ENCODE data around the gene DCAF5.
"Not testable (repeated sequence)": the region's sequence is repeated elsewhere in the genome, so short reads cannot be mapped to it uniquely, and the experiment has no call there.

Gene DCAF5

GRCh38 chr14:69039288-69039628, 113.7 kb downstream of the DCAF5 start:
- H3K4me1 Mint-ChIP-seq (ENCODE audit: low read depth): no peaks in the 10 kb centered on the region
- no peak overlapping the region for H3K27ac Mint-ChIP-seq
- no peaks in the 10 kb centered on the region for H3K9me3 Mint-ChIP-seq
- no peaks in the 10 kb centered on the region for H3K36me3 Mint-ChIP-seq (ENCODE audit: low read depth)
- no peak overlapping the region for H3K4me3 Mint-ChIP-seq
- peaks cover 41% of the 10 kb centered on the region for H3K27me3 Mint-ChIP-seq

GRCh38 chr14:69038455-69039287, 114.2 kb downstream of the DCAF5 start:
- Mint-ChIP-seq H3K4me3 (no peak overlapping the region), H3K9me3 (no peaks in the 10 kb centered on the region), H3K27ac (no peak overlapping the region), H3K4me1 (ENCODE audit: low read depth) (no peaks in the 10 kb centered on the region), H3K27me3 (peaks cover 41% of the 10 kb centered on the region), H3K36me3 (ENCODE audit: low read depth) (no peaks in the 10 kb centered on the region)

- Mint-ChIP-seq H3K9me3 (no peaks in the 10 kb centered on the region), H3K4me1 (ENCODE audit: low read depth) (no peaks in the 10 kb centered on the region), H3K36me3 (ENCODE audit: low read depth) (no peaks in the 10 kb centered on the region), H3K27ac (no peak overlapping the region), H3K27me3 (peaks cover 40% of the 10 kb centered on the region), H3K4me3 (no peak overlapping the region)
Measured at GRCh38 chr14:69037790-69038454, 115.0 kb downstream of the DCAF5 start.

- Mint-ChIP-seq H3K4me3 (no peak overlapping the region), H3K27me3 (peaks cover 30% of the 10 kb centered on the region), H3K27ac (no peak overlapping the region), H3K4me1 (ENCODE audit: low read depth) (no peaks in the 10 kb centered on the region), H3K9me3 (no peaks in the 10 kb centered on the region), H3K36me3 (ENCODE audit: low read depth) (no peaks in the 10 kb centered on the region)
Measured at GRCh38 chr14:69036757-69037506, 116.0 kb downstream of the DCAF5 start.

GRCh38 chr14:69034612-69035262, 118.2 kb downstream of the DCAF5 start:
- Mint-ChIP-seq H3K4me3 (no peak overlapping the region), H3K9me3 (no peaks in the 10 kb centered on the region), H3K27ac (no peak overlapping the region), H3K27me3 (peaks cover 28% of the 10 kb centered on the region), H3K4me1 (ENCODE audit: low read depth) (no peaks in the 10 kb centered on the region), H3K36me3 (ENCODE audit: low read depth) (no peaks in the 10 kb centered on the region)

- Mint-ChIP-seq H3K9me3 (no peaks in the 10 kb centered on the region), H3K27ac (no peak overlapping the region), H3K36me3 (ENCODE audit: low read depth) (no peaks in the 10 kb centered on the region), H3K4me3 (no peak overlapping the region), H3K27me3 (no peaks in the 10 kb centered on the region), H3K4me1 (ENCODE audit: low read depth) (no peaks in the 10 kb centered on the region)
Measured at GRCh38 chr14:69027242-69027913, 125.5 kb downstream of the DCAF5 start.

GRCh38 chr14:69023035-69023434, 129.9 kb downstream of the DCAF5 start:
- no peaks in the 10 kb centered on the region for H3K9me3 Mint-ChIP-seq
- H3K36me3 Mint-ChIP-seq (ENCODE audit: low read depth): no peaks in the 10 kb centered on the region
- no peak overlapping the region for H3K27ac Mint-ChIP-seq
- H3K27me3 Mint-ChIP-seq: no peaks in the 10 kb centered on the region
- no peaks in the 10 kb centered on the region for H3K4me1 Mint-ChIP-seq (ENCODE audit: low read depth)
- no peak overlapping the region for H3K4me3 Mint-ChIP-seq

GRCh38 chr14:69022093-69022492, 130.8 kb downstream of the DCAF5 start:
- H3K27ac Mint-ChIP-seq: not testable (repeated sequence)

GRCh38 chr14:69017706-69018105, 135.2 kb downstream of the DCAF5 start:
- no peak overlapping the region for H3K27ac Mint-ChIP-seq
- H3K27me3 Mint-ChIP-seq: no peaks in the 10 kb centered on the region
- H3K4me1 Mint-ChIP-seq (ENCODE audit: low read depth): no peaks in the 10 kb centered on the region
- no peak overlapping the region for H3K4me3 Mint-ChIP-seq
- H3K36me3 Mint-ChIP-seq (ENCODE audit: low read depth): no peaks in the 10 kb centered on the region
- no peaks in the 10 kb centered on the region for H3K9me3 Mint-ChIP-seq

More at GRCh38 chr14:69022093-69022492, 130.8 kb downstream of the DCAF5 start:
- H3K27me3 Mint-ChIP-seq; H3K4me1 Mint-ChIP-seq (ENCODE audit: low read depth); H3K36me3 Mint-ChIP-seq (ENCODE audit: low read depth); H3K4me3 Mint-ChIP-seq; H3K9me3 Mint-ChIP-seq: not testable (repeated sequence)

- Mint-ChIP-seq H3K27ac (no peak overlapping the region), H3K4me3 (no peak overlapping the region)
Measured at GRCh38 chr14:69014829-69015259, 138.1 kb downstream of the DCAF5 start.

GRCh38 chr14:69013943-69014782, 138.8 kb downstream of the DCAF5 start:
- Mint-ChIP-seq H3K4me3 (no peak overlapping the region), H3K4me1 (ENCODE audit: low read depth) (peaks cover 8% of the 10 kb centered on the region), H3K27me3 (no peaks in the 10 kb centered on the region), H3K9me3 (no peaks in the 10 kb centered on the region), H3K36me3 (ENCODE audit: low read depth) (no peaks in the 10 kb centered on the region), H3K27ac (no peak overlapping the region)

More at GRCh38 chr14:69014829-69015259, 138.1 kb downstream of the DCAF5 start:
- Mint-ChIP-seq H3K4me1 (ENCODE audit: low read depth) (peaks cover 7% of the 10 kb centered on the region), H3K36me3 (ENCODE audit: low read depth) (no peaks in the 10 kb centered on the region), H3K9me3 (no peaks in the 10 kb centered on the region), H3K27me3 (no peaks in the 10 kb centered on the region)

- Mint-ChIP-seq H3K36me3 (ENCODE audit: low read depth) (no peaks in the 10 kb centered on the region), H3K9me3 (no peaks in the 10 kb centered on the region), H3K27ac (no peak overlapping the region), H3K27me3 (no peaks in the 10 kb centered on the region), H3K4me1 (ENCODE audit: low read depth) (peaks cover 8% of the 10 kb centered on the region), H3K4me3 (no peak overlapping the region)
Measured at GRCh38 chr14:69012256-69012953, 140.5 kb downstream of the DCAF5 start.

- H3K27ac Mint-ChIP-seq: no peak overlapping the region
- H3K36me3 Mint-ChIP-seq (ENCODE audit: low read depth): no peaks in the 10 kb centered on the region
- H3K4me3 Mint-ChIP-seq: no peak overlapping the region
- no peaks in the 10 kb centered on the region for H3K9me3 Mint-ChIP-seq
- peaks cover 10% of the 10 kb centered on the region for H3K4me1 Mint-ChIP-seq (ENCODE audit: low read depth)
- no peaks in the 10 kb centered on the region for H3K27me3 Mint-ChIP-seq
Measured at GRCh38 chr14:69010648-69011047, 142.3 kb downstream of the DCAF5 start.

Data from stimulated activated naive CD8-positive, alpha-beta T cell treated with anti-CD3 and anti-CD28 coated beads, Interleukin-15, Interleukin-2, amounts not matched to agents 100 ng/mL and 50 ng/mL, for 24 hours (primary cell).